ENCODE measurements around the gene ARHGAP8. TPM values are rescaled to one million over a fixed set of nuclear protein-coding genes. Genes with fewer than 3 reads are reported as not detected.
"Not testable (repeated sequence)": the region's sequence is repeated elsewhere in the genome, so short reads cannot be mapped to it uniquely, and the experiment has no call there.

The ARHGAP8 gene
- polyA plus RNA-seq, 2 donors, result 7.2 to 11.2 TPM

GRCh38 chr22:44745853-44746789, 6.3 kb upstream of the ARHGAP8 start:
- Histone ChIP-seq H3K36me3 (ENCODE audit: control insufficient read depth in 2 of 2, insufficient read depth in 2 of 2, low read length in 1 of 2) (no peaks in the 10 kb centered on the region), H3K4me3 (ENCODE audit: low read depth in 1 of 2, low read length in 2 of 2) (no peak overlapping the region), H3K27me3 (ENCODE audit: control insufficient read depth in 1 of 2, insufficient read depth in 2 of 2, low read length in 2 of 2) (peaks cover 0 to 5% of the 10 kb centered on the region in 2 donors), H3K4me1 (ENCODE audit: control insufficient read depth in 2 of 2, insufficient read depth in 2 of 2, low read length in 1 of 2) (no peaks in the 10 kb centered on the region), H3K27ac (ENCODE audit: low read depth in 2 of 2, low read length in 1 of 2) (no peak overlapping the region), H3K9me3 (ENCODE audit: control insufficient read depth in 2 of 2, insufficient read depth in 1 of 2, low read depth in 1 of 2, low read length in 1 of 2) (no peaks in the 10 kb centered on the region)
- 52 to 55% methylated on average over 13 of the region's 13 CpGs for WGBS, 2 donors

DNA sequence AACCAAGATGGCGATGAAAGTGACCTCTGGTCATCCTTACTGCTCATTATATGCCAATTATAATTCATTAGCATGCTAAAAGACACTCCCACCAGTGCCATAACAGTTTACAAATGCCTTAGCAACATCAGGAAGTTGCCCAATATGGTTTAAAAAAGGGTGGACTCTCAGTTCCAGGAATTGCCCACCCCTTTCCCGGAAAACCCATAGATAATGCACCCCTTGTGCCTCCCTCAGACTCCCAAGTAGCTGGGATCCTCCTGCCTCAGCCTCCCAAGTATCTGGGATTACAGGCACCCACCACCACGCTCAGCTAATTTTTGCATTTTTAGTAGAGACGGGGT, 4.6 kb upstream of the ARHGAP8 start:
- not testable (repeated sequence) for H3K9me3 ChIP-seq (ENCODE audit: control insufficient read depth in 2 of 2, insufficient read depth in 1 of 2, low read depth in 1 of 2, low read length in 1 of 2); H3K4me3 ChIP-seq (ENCODE audit: low read depth in 1 of 2, low read length in 2 of 2); H3K27me3 ChIP-seq (ENCODE audit: control insufficient read depth in 1 of 2, insufficient read depth in 2 of 2, low read length in 2 of 2); H3K27ac ChIP-seq (ENCODE audit: low read depth in 2 of 2, low read length in 1 of 2); H3K4me1 ChIP-seq (ENCODE audit: control insufficient read depth in 2 of 2, insufficient read depth in 2 of 2, low read length in 1 of 2); H3K36me3 ChIP-seq (ENCODE audit: control insufficient read depth in 2 of 2, insufficient read depth in 2 of 2, low read length in 1 of 2)
- 93 to 95% methylated on average over 4 of the region's 4 CpGs for WGBS, 2 donors

- H3K4me1 ChIP-seq (ENCODE audit: control insufficient read depth in 2 of 2, insufficient read depth in 2 of 2, low read length in 1 of 2), result no peaks in the 10 kb centered on the region
- H3K27me3 ChIP-seq (ENCODE audit: control insufficient read depth in 1 of 2, insufficient read depth in 2 of 2, low read length in 2 of 2), result peaks cover 2 to 5% of the 10 kb centered on the region in 2 donors
- no peak overlapping the region for H3K4me3 ChIP-seq (ENCODE audit: low read depth in 1 of 2, low read length in 2 of 2)
- 91 to 93% methylated on average over 7 of the region's 7 CpGs for WGBS, 2 donors
- no peaks in the 10 kb centered on the region for H3K36me3 ChIP-seq (ENCODE audit: control insufficient read depth in 2 of 2, insufficient read depth in 2 of 2, low read length in 1 of 2)
- no peak overlapping the region for H3K27ac ChIP-seq (ENCODE audit: low read depth in 2 of 2, low read length in 1 of 2)
- no peaks in the 10 kb centered on the region for H3K9me3 ChIP-seq (ENCODE audit: control insufficient read depth in 2 of 2, insufficient read depth in 1 of 2, low read depth in 1 of 2, low read length in 1 of 2)
Measured at GRCh38 chr22:44748524-44748923, 3.9 kb upstream of the ARHGAP8 start.

DNA sequence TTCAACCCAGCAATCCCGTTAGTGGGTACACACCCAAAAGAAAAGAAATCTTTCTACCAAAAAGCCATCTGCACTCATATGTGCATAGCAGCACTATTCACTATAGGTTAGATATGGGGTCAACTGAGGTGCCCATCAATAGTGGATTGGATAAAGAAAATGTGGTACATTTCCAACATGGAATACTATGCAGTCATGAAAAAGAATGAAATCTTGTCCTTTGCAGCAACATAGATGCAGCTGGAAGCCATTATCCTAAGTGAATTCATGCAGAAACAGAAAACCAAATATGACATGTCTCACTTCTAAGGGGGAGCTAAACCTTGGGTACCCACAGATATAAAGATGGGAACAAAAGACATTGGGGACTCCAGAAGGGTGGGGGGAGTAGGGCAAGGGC, 1.9 kb upstream of the ARHGAP8 start:
- no peaks in the 10 kb centered on the region for H3K36me3 ChIP-seq (ENCODE audit: control insufficient read depth in 2 of 2, insufficient read depth in 2 of 2, low read length in 1 of 2)
- H3K27ac ChIP-seq (ENCODE audit: low read depth in 2 of 2, low read length in 1 of 2), result no peak overlapping the region
- no peaks in the 10 kb centered on the region for H3K9me3 ChIP-seq (ENCODE audit: control insufficient read depth in 2 of 2, insufficient read depth in 1 of 2, low read depth in 1 of 2, low read length in 1 of 2)
- peaks cover 0 to 7% of the 10 kb centered on the region in 2 donors for H3K4me1 ChIP-seq (ENCODE audit: control insufficient read depth in 2 of 2, insufficient read depth in 2 of 2, low read length in 1 of 2)
- H3K4me3 ChIP-seq (ENCODE audit: low read depth in 1 of 2, low read length in 2 of 2), result no peak overlapping the region
- WGBS, 2 donors, result 48 to 76% methylated on average over 1 of the region's 1 CpG
- peaks cover 2 to 5% of the 10 kb centered on the region in 2 donors for H3K27me3 ChIP-seq (ENCODE audit: control insufficient read depth in 1 of 2, insufficient read depth in 2 of 2, low read length in 2 of 2)

DNA sequence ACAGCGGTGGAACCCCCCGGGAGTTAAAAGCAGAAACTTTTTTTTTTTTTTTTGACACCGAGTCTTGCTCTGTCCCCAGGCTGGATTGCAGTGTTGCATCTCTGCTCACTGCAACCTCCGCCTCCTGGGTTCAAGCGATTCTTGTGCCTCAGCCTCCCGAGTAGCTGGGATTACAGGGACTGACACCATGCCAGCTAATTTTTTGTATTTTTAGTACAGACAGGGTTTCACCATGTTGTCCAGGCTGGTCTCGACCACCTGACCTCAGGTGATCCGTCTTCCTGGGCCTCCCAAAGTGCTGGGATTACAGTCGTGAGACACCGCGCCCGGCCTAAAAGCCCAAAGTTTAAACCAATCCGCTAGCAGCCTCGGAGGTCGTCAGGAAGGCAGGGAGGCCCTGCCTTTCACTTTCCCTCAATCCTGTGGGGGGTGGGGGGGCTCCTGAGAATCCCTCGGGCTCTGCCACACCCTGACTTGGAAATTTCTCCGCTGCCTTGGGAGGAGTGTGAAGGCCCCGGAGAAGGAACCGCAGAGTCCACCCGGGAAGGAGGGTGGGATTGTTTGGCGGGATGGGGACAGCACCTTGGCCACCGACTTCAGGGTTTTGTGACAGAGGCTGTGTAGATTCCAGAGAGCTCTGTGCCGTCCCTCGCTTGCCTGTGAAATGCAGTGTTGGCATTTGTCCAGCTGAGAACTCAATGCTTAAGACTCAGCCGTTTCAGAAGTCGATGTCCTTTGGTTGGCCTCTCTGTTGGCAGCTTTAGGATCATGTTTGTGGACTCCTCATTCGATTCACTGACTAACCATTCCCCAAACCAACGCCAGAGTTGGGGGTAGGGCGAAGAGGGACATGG, 1.0 kb downstream of the ARHGAP8 start:
- H3K36me3 ChIP-seq (ENCODE audit: control insufficient read depth in 2 of 2, insufficient read depth in 2 of 2, low read length in 1 of 2), result no peaks in the 10 kb centered on the region
- H3K4me3 ChIP-seq (ENCODE audit: low read depth in 1 of 2, low read length in 2 of 2), result peak overlapping the region; percentile 54 to 70
- H3K9me3 ChIP-seq (ENCODE audit: control insufficient read depth in 2 of 2, insufficient read depth in 1 of 2, low read depth in 1 of 2, low read length in 1 of 2), result no peaks in the 10 kb centered on the region
- no peak overlapping the region for H3K27ac ChIP-seq (ENCODE audit: low read depth in 2 of 2, low read length in 1 of 2)
- peaks cover 0 to 14% of the 10 kb centered on the region in 2 donors for H3K4me1 ChIP-seq (ENCODE audit: control insufficient read depth in 2 of 2, insufficient read depth in 2 of 2, low read length in 1 of 2)
- peaks cover 0 to 2% of the 10 kb centered on the region in 2 donors for H3K27me3 ChIP-seq (ENCODE audit: control insufficient read depth in 1 of 2, insufficient read depth in 2 of 2, low read length in 2 of 2)
- WGBS, 2 donors, result 15 to 17% methylated on average over 29 of the region's 29 CpGs

DNA sequence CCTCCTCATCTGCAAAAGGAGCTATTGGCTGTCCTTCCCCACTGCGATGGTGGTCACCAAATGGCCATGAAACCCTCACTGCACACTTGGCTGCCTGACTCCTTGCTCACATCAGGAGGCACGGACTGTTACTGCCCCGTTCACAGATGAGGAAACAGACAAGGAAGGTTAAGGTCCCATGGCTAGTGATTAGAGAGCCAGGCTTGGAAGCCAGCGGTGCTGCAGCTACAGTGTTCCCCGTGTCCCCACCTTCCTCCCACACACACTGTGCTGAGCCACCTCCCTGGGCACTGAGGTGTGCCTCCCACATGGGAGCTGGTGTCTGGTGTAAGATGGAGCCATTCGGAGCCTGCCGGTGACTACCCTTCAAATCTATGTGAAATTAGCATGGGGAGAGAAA, 2.6 kb downstream of the ARHGAP8 start:
- 59 to 73% methylated on average over 7 of the region's 7 CpGs for WGBS, 2 donors
- Histone ChIP-seq H3K27ac (ENCODE audit: low read depth in 2 of 2, low read length in 1 of 2) (no peak overlapping the region), H3K4me1 (ENCODE audit: control insufficient read depth in 2 of 2, insufficient read depth in 2 of 2, low read length in 1 of 2) (peaks cover 0 to 14% of the 10 kb centered on the region in 2 donors), H3K9me3 (ENCODE audit: control insufficient read depth in 2 of 2, insufficient read depth in 1 of 2, low read depth in 1 of 2, low read length in 1 of 2) (no peaks in the 10 kb centered on the region), H3K36me3 (ENCODE audit: control insufficient read depth in 2 of 2, insufficient read depth in 2 of 2, low read length in 1 of 2) (no peaks in the 10 kb centered on the region), H3K4me3 (ENCODE audit: low read depth in 1 of 2, low read length in 2 of 2) (no peak overlapping the region), H3K27me3 (ENCODE audit: control insufficient read depth in 1 of 2, insufficient read depth in 2 of 2, low read length in 2 of 2) (peaks cover 0 to 2% of the 10 kb centered on the region in 2 donors)

GRCh38 chr22:44755417-44755816, 3.0 kb downstream of the ARHGAP8 start:
- Histone ChIP-seq H3K4me1 (ENCODE audit: control insufficient read depth in 2 of 2, insufficient read depth in 2 of 2, low read length in 1 of 2) (peaks cover 0 to 14% of the 10 kb centered on the region in 2 donors), H3K27me3 (ENCODE audit: control insufficient read depth in 1 of 2, insufficient read depth in 2 of 2, low read length in 2 of 2) (peaks cover 0 to 2% of the 10 kb centered on the region in 2 donors), H3K4me3 (ENCODE audit: low read depth in 1 of 2, low read length in 2 of 2) (no peak overlapping the region), H3K36me3 (ENCODE audit: control insufficient read depth in 2 of 2, insufficient read depth in 2 of 2, low read length in 1 of 2) (no peaks in the 10 kb centered on the region), H3K27ac (ENCODE audit: low read depth in 2 of 2, low read length in 1 of 2) (peak overlapping the region in 1 of 2 donors; percentile 47), H3K9me3 (ENCODE audit: control insufficient read depth in 2 of 2, insufficient read depth in 1 of 2, low read depth in 1 of 2, low read length in 1 of 2) (no peaks in the 10 kb centered on the region)
- 40 to 56% methylated on average over 6 of the region's 6 CpGs for WGBS, 2 donors

DNA sequence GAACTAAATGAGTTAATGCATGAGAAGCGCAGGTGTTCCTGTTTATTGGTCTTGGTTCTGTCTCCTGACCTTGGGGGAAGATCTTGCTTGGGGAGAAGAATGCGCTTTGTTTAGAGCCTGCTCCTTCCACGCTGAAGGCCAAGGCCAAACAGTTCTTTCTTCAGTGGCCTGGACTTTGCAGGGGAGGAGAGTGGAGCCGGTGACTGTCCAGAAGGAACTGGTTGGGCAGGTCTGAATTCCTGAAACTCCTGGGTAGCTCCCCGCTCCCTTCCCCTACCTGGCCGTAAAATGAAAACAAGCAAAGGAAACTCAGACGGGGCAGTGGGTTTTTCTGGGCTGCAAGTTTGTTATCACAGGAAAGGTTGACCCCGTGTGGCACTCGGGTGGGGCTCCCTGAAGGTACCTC, 3.6 kb downstream of the ARHGAP8 start:
- Histone ChIP-seq H3K27me3 (ENCODE audit: control insufficient read depth in 1 of 2, insufficient read depth in 2 of 2, low read length in 2 of 2) (peaks cover 0 to 2% of the 10 kb centered on the region in 2 donors), H3K27ac (ENCODE audit: low read depth in 2 of 2, low read length in 1 of 2) (peak overlapping the region in 1 of 2 donors; percentile 47), H3K9me3 (ENCODE audit: control insufficient read depth in 2 of 2, insufficient read depth in 1 of 2, low read depth in 1 of 2, low read length in 1 of 2) (no peaks in the 10 kb centered on the region), H3K4me1 (ENCODE audit: control insufficient read depth in 2 of 2, insufficient read depth in 2 of 2, low read length in 1 of 2) (peaks cover 0 to 14% of the 10 kb centered on the region in 2 donors), H3K36me3 (ENCODE audit: control insufficient read depth in 2 of 2, insufficient read depth in 2 of 2, low read length in 1 of 2) (no peaks in the 10 kb centered on the region), H3K4me3 (ENCODE audit: low read depth in 1 of 2, low read length in 2 of 2) (peak overlapping the region in 1 of 2 donors; percentile 28)
- WGBS, 2 donors, result 38% methylated on average over 9 of the region's 9 CpGs

GRCh38 chr22:44758344-44758973, 6.1 kb downstream of the ARHGAP8 start:
- peaks cover 0 to 14% of the 10 kb centered on the region in 2 donors for H3K4me1 ChIP-seq (ENCODE audit: control insufficient read depth in 2 of 2, insufficient read depth in 2 of 2, low read length in 1 of 2)
- no peaks in the 10 kb centered on the region for H3K36me3 ChIP-seq (ENCODE audit: control insufficient read depth in 2 of 2, insufficient read depth in 2 of 2, low read length in 1 of 2)
- no peaks in the 10 kb centered on the region for H3K27me3 ChIP-seq (ENCODE audit: control insufficient read depth in 1 of 2, insufficient read depth in 2 of 2, low read length in 2 of 2)
- H3K4me3 ChIP-seq (ENCODE audit: low read depth in 1 of 2, low read length in 2 of 2), result no peak overlapping the region
- no peak overlapping the region for H3K27ac ChIP-seq (ENCODE audit: low read depth in 2 of 2, low read length in 1 of 2)
- WGBS, 2 donors, result 56 to 60% methylated on average over 11 of the region's 11 CpGs
- no peaks in the 10 kb centered on the region for H3K9me3 ChIP-seq (ENCODE audit: control insufficient read depth in 2 of 2, insufficient read depth in 1 of 2, low read depth in 1 of 2, low read length in 1 of 2)
